ENCODE data around the gene DNER.
"Not testable (repeated sequence)": the region's sequence is repeated elsewhere in the genome, so short reads cannot be mapped to it uniquely, and the experiment has no call there.

DNER gene

DNA sequence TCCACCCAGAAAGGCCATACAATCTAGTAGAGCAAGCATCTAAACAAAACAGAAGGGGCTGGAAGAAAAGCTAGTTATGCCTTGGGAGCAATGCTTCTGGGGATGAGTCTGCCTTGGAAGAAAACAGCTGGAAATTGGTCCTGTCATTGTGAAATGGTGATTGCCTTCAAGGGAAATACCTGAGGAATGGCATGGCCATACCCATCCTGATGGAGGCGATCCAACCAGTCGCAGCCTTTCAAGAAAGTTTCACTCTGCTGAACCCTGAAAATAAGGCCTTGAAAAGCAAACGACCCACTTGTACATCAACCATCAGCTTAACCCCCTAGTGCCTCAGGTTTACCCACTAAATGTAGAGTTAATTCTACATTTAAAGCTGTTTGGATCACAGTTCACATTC lies 370.7 kb downstream of the DNER start:
- no peaks in the 10 kb centered on the region for H3K9me3 ChIP-seq (ENCODE audit: insufficient read depth, low read length)
- H3K36me3 ChIP-seq (ENCODE audit: insufficient read depth, insufficient read length, low read length): no peaks in the 10 kb centered on the region
- no peak overlapping the region for H3K4me3 ChIP-seq (ENCODE audit: insufficient read length, low read depth)
- H3K4me1 ChIP-seq (ENCODE audit: insufficient read depth, insufficient read length): no peaks in the 10 kb centered on the region
- no peak overlapping the region for H3K9ac ChIP-seq (ENCODE audit: insufficient read length, low read depth)
- TF ChIP-seq YY1 (IDR thresholded peaks at IDR 0.05; ENCODE audit: insufficient read depth, insufficient read length): no peak
- TF ChIP-seq ZNF274 (IDR thresholded peaks at IDR 0.05; ENCODE audit: low read depth, low read length): no peak
- DNase-seq (ENCODE audit: low read depth, low spot score): no peak
- no peaks in the 10 kb centered on the region for H3K27me3 ChIP-seq (ENCODE audit: insufficient read depth, insufficient read length)

DNA sequence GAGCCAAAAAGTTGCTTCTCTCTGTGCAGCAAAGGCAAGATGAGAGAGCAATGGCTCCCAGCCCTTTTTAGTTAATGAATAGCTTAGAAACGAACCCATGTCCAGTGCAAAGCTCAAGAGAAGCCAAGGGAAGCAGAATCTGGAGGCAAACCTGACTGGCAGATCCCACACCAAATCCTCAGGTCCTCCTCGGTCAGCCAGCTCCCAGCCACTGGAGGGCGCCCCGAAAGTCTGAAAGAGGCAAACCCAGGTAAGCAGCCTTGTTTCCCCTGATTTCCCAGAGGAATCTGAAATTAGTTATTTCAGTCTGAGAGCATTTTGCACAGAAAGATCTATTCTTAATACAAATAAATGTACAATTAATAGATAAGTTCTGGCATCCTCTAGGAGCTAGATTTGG lies 372.0 kb downstream of the DNER start:
- DNase-seq (ENCODE audit: low read depth, low spot score): peak; percentile 46
- Histone ChIP-seq H3K9me3 (ENCODE audit: insufficient read depth, low read length) (no peaks in the 10 kb centered on the region), H3K27me3 (ENCODE audit: insufficient read depth, insufficient read length) (no peaks in the 10 kb centered on the region), H3K4me1 (ENCODE audit: insufficient read depth, insufficient read length) (no peaks in the 10 kb centered on the region), H3K36me3 (ENCODE audit: insufficient read depth, insufficient read length, low read length) (no peaks in the 10 kb centered on the region), H3K9ac (ENCODE audit: insufficient read length, low read depth) (no peak overlapping the region), H3K4me3 (ENCODE audit: insufficient read length, low read depth) (no peak overlapping the region)
- TF ChIP-seq YY1 (IDR thresholded peaks at IDR 0.05; ENCODE audit: insufficient read depth, insufficient read length) (no peak), SUZ12 (IDR thresholded peaks at IDR 0.05; ENCODE audit: extremely low read depth, insufficient read depth, insufficient read length) (no peak), ZNF274 (IDR thresholded peaks at IDR 0.05; ENCODE audit: low read depth, low read length) (no peak)

DNA sequence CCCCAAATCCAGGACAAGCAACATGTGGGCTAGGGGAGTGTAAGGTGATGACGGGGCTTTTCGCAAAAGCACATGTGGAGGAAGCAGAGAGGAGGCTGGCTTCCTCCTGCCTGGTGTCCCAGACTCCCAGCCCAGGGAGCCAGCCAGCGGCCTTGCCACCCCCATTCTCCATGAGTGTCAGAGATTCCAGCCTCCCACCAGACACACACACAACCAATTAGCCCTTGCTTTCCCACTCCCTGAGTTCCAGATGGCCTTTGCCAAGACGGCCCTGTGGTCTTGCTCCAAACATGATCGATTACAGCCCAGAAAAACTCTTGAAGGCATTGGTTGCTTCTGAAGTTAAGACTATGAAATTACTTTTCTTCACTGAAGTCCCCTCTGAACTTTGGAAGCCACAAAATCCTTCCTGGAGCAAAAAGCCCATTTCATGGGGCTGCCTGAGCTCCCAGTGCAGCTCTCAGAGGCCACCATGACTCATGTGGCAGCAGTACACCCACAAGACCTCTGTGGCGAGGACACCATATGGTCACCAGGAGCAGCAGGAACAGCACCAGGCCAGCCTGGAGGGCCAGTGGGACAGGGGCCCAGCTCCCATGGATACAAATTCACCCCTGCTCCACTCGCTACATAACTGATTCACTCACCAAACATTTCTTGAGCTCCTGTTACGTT lies 374.1 kb downstream of the DNER start:
- Histone ChIP-seq H3K9ac (ENCODE audit: insufficient read length, low read depth) (no peak overlapping the region), H3K36me3 (ENCODE audit: insufficient read depth, insufficient read length, low read length) (no peaks in the 10 kb centered on the region), H3K27me3 (ENCODE audit: insufficient read depth, insufficient read length) (no peaks in the 10 kb centered on the region), H3K4me3 (ENCODE audit: insufficient read length, low read depth) (no peak overlapping the region), H3K4me1 (ENCODE audit: insufficient read depth, insufficient read length) (no peaks in the 10 kb centered on the region), H3K9me3 (ENCODE audit: insufficient read depth, low read length) (no peaks in the 10 kb centered on the region)
- DNase-seq (ENCODE audit: low read depth, low spot score): no peak
- TF ChIP-seq ZNF274 (IDR thresholded peaks at IDR 0.05; ENCODE audit: low read depth, low read length): no peak
- no peak for TF ChIP-seq YY1 (IDR thresholded peaks at IDR 0.05; ENCODE audit: insufficient read depth, insufficient read length)
- TF ChIP-seq SUZ12 (IDR thresholded peaks at IDR 0.05; ENCODE audit: extremely low read depth, insufficient read depth, insufficient read length): no peak

DNA sequence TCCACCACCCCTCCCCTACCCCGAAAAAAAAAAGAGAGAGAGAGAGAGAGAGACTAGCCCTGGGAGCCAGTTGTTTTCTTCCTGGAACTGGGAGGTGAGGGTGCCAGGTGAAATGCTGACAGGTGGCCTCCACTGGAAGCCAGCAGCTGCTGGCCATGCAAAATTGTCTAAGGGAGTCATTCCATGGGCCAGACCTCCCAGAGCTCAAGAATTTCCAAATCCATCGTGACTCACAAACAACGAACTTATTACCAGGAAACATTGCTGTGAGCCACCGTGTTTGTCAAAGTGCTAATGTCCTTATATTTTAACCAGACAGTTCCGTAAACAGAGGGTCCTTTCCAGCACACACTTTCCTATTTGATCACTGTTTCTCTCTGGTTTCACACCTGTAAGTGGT lies 374.7 kb downstream of the DNER start:
- H3K9ac ChIP-seq (ENCODE audit: insufficient read length, low read depth): no peak overlapping the region
- H3K27me3 ChIP-seq (ENCODE audit: insufficient read depth, insufficient read length): no peaks in the 10 kb centered on the region
- no peaks in the 10 kb centered on the region for H3K4me1 ChIP-seq (ENCODE audit: insufficient read depth, insufficient read length)
- no peaks in the 10 kb centered on the region for H3K36me3 ChIP-seq (ENCODE audit: insufficient read depth, insufficient read length, low read length)
- H3K9me3 ChIP-seq (ENCODE audit: insufficient read depth, low read length): no peaks in the 10 kb centered on the region
- DNase-seq (ENCODE audit: low read depth, low spot score): no peak
- no peak overlapping the region for H3K4me3 ChIP-seq (ENCODE audit: insufficient read length, low read depth)
- TF ChIP-seq YY1 (IDR thresholded peaks at IDR 0.05; ENCODE audit: insufficient read depth, insufficient read length): no peak
- TF ChIP-seq SUZ12 (IDR thresholded peaks at IDR 0.05; ENCODE audit: extremely low read depth, insufficient read depth, insufficient read length): no peak

DNA sequence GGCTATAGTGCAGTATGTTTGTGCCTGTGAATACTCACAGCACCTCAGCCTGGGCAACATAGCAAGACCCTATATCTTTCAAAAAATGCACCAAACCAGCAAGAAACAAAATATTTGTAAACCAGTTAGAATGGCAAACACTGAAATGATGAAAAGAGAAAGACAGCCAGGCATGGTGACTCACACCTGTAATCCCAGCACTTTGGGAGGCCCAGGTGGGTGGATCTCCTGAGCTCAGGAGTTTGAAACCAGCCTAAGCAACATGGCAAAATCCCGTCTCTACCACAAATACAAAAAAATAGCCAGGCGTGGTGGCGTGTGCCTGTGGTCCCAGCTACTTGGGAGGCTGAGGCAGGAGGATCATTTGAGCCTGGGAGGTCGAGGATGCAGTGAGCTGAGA lies 375.2 kb downstream of the DNER start:
- H3K9ac ChIP-seq (ENCODE audit: insufficient read length, low read depth); H3K27me3 ChIP-seq (ENCODE audit: insufficient read depth, insufficient read length); H3K4me3 ChIP-seq (ENCODE audit: insufficient read length, low read depth); H3K36me3 ChIP-seq (ENCODE audit: insufficient read depth, insufficient read length, low read length); H3K4me1 ChIP-seq (ENCODE audit: insufficient read depth, insufficient read length); H3K9me3 ChIP-seq (ENCODE audit: insufficient read depth, low read length); DNase-seq (ENCODE audit: low read depth, low spot score): not testable (repeated sequence)

DNA sequence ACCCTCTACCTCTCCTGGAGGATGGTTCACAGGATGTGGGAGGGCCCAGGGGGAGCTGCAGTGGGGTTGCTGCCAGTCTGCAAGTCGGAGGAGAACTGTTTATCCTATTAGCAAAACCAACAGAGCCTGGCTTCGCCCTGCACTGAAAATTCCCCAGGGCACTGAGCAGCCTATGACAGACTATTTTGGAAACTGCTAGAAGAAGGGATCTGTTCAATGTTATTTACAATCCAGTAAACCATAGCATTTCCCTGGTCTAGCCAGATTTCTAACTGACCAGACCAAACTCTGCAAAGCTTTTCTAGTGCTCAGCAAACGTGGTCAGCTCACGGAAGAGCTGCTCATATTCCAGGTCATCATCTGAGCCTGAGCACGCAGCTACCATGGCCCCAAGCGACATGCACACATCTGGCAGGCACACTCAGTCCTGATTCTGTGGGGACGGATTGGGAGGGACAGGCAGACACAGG lies 378.4 kb downstream of the DNER start:
- Histone ChIP-seq H3K27me3 (ENCODE audit: insufficient read depth, insufficient read length) (no peaks in the 10 kb centered on the region), H3K36me3 (ENCODE audit: insufficient read depth, insufficient read length, low read length) (no peaks in the 10 kb centered on the region), H3K9ac (ENCODE audit: insufficient read length, low read depth) (no peak overlapping the region), H3K9me3 (ENCODE audit: insufficient read depth, low read length) (no peaks in the 10 kb centered on the region), H3K4me1 (ENCODE audit: insufficient read depth, insufficient read length) (no peaks in the 10 kb centered on the region), H3K4me3 (ENCODE audit: insufficient read length, low read depth) (no peak overlapping the region)
- no peak for DNase-seq (ENCODE audit: low read depth, low spot score)
- no peak for TF ChIP-seq YY1 (IDR thresholded peaks at IDR 0.05; ENCODE audit: insufficient read depth, insufficient read length)
- no peak for TF ChIP-seq ZNF274 (IDR thresholded peaks at IDR 0.05; ENCODE audit: low read depth, low read length)
- TF ChIP-seq SUZ12 (IDR thresholded peaks at IDR 0.05; ENCODE audit: extremely low read depth, insufficient read depth, insufficient read length): no peak

DNA sequence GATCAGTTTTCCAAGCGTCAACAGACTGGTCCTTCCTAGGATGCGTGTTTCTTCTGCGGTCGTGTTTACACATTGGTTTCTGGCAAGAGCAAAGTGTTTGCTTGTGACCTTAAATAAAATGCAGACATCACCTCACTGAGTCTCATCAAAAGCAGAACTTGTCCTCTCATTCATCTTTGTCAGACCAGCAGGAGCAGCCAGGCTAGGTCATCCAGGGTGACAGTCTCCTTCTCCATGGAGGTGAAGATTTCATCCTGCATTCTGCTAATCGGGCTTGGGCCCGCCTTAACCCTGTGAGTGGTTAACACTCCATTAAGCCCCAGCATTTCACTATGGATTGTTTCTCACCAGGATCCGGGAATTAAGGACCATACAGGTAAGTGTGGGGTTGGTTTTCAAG lies 379.0 kb downstream of the DNER start:
- Histone ChIP-seq H3K4me1 (ENCODE audit: insufficient read depth, insufficient read length) (no peaks in the 10 kb centered on the region), H3K9me3 (ENCODE audit: insufficient read depth, low read length) (no peaks in the 10 kb centered on the region), H3K36me3 (ENCODE audit: insufficient read depth, insufficient read length, low read length) (no peaks in the 10 kb centered on the region), H3K9ac (ENCODE audit: insufficient read length, low read depth) (no peak overlapping the region), H3K27me3 (ENCODE audit: insufficient read depth, insufficient read length) (no peaks in the 10 kb centered on the region), H3K4me3 (ENCODE audit: insufficient read length, low read depth) (no peak overlapping the region)
- TF ChIP-seq ZNF274 (IDR thresholded peaks at IDR 0.05; ENCODE audit: low read depth, low read length) (no peak), YY1 (IDR thresholded peaks at IDR 0.05; ENCODE audit: insufficient read depth, insufficient read length) (no peak), SUZ12 (IDR thresholded peaks at IDR 0.05; ENCODE audit: extremely low read depth, insufficient read depth, insufficient read length) (no peak)
- DNase-seq (ENCODE audit: low read depth, low spot score): no peak

DNA sequence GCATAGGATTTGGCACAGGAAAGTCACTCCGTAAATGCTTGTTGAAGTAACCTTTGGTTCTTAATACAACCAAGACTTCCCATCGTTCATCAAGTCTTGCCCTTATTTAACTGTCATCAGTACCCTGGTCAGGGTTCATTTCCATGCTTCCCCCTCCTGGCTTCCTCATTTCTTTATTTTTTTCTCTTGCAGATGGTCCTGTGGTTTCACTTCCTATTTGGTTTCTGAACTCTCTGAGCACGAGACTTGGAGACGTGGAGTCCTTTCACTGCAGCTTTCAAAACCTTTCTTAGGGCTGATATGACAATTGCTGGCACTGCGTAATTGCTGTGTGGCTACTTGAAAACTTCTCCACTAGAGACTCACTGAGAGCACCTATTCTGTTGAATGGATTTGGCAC lies 383.4 kb downstream of the DNER start:
- no peaks in the 10 kb centered on the region for H3K9me3 ChIP-seq (ENCODE audit: insufficient read depth, low read length)
- no peak overlapping the region for H3K4me3 ChIP-seq (ENCODE audit: insufficient read length, low read depth)
- no peak for TF ChIP-seq YY1 (IDR thresholded peaks at IDR 0.05; ENCODE audit: insufficient read depth, insufficient read length)
- no peak for TF ChIP-seq SUZ12 (IDR thresholded peaks at IDR 0.05; ENCODE audit: extremely low read depth, insufficient read depth, insufficient read length)
- no peak for TF ChIP-seq ZNF274 (IDR thresholded peaks at IDR 0.05; ENCODE audit: low read depth, low read length)
- H3K27me3 ChIP-seq (ENCODE audit: insufficient read depth, insufficient read length): no peaks in the 10 kb centered on the region
- no peak overlapping the region for H3K9ac ChIP-seq (ENCODE audit: insufficient read length, low read depth)
- H3K36me3 ChIP-seq (ENCODE audit: insufficient read depth, insufficient read length, low read length): no peaks in the 10 kb centered on the region
- DNase-seq (ENCODE audit: low read depth, low spot score): no peak
- no peaks in the 10 kb centered on the region for H3K4me1 ChIP-seq (ENCODE audit: insufficient read depth, insufficient read length)
